Measurements from ENCODE around the gene TRABD2B.

The TRABD2B gene

GRCh38 chr1:47766832-47767740 lies 230.1 kb downstream of the TRABD2B start:
- DNase-seq, result no peak

DNA sequence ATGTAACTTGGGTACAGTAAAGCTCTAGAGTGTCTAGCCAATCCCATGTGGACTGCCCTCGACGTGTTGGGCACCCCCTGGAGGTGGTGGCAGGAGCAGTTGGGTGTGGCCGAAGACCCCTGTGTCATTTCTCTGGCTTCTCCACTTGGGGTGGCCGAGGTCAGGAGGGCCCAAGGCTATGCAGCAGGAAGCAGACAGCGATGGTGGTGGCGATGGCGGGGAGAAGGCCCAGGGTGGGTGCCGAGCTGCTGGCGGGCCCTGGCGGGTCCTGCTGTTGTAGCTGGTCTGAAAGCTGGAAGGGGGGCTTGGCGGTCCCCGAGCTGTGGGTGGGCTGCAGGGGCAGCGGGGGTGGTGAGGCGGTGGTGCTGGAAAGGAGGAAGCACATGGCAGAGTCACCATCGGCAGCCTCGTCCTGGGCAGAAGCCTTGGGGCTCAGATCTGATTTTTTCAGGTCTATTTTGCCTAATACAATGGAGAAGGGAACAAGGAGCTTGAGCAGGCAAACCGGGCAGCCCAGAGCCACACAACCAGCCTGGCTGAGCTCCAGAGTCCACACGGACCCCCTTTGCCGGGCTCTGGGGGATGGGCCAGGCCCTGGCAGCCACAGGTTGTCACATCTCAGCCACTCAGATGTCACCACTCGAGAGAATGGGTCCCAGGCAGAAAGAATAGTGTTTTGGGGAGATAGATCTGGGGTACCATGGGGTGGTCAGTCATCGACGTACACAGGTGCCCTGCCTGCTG lies 231.3 kb downstream of the TRABD2B start:
- DNase-seq, result no peak

DNA sequence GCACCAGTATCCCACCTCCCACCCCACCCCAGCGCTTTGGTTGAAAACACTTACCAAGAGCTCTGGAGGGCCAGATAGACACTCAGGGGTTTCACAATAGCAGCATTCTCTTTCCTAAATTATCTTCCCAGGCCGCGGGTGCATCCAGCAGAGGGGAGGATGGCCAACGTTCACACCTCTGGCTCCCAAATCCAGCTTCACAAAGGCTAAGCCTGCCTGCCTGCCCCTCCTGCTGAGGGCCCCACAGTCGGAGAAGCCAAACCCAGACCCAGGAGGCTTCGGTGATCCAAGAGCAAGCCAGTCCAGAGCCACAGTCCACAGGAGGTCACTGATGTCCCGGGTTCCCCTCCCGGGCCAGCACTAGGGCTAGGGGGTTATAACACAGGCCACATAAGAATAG lies 231.9 kb downstream of the TRABD2B start:
- DNase-seq, result no peak

GRCh38 chr1:47764461-47765046 lies 232.6 kb downstream of the TRABD2B start:
- DNase-seq, result no peak

- DNase-seq, result no peak
These were observed 233.5 kb downstream of the TRABD2B start for GRCh38 chr1:47763591-47764171.

DNA sequence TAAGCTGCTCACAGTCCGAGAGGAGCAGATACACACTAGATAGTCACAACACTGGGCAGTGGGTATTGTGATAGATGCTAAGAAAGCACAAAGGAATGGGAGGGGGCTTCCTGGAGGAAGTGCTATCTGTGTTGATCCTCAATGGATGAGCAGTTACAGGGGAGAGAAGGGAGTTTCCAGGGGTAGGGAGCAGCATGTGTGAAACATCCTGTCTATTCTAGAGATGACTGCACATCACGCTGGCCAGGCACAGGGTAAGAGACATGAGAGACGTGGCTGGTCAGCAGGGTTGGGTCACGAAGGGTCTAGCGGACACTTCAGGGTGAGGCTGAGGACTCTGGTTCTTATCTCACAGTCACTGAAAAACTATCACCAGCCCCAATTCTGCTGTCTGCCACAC lies 235.2 kb downstream of the TRABD2B start:
- DNase-seq, result no peak

GRCh38 chr1:47761201-47761930 lies 235.8 kb downstream of the TRABD2B start:
- DNase-seq, result no peak

DNA sequence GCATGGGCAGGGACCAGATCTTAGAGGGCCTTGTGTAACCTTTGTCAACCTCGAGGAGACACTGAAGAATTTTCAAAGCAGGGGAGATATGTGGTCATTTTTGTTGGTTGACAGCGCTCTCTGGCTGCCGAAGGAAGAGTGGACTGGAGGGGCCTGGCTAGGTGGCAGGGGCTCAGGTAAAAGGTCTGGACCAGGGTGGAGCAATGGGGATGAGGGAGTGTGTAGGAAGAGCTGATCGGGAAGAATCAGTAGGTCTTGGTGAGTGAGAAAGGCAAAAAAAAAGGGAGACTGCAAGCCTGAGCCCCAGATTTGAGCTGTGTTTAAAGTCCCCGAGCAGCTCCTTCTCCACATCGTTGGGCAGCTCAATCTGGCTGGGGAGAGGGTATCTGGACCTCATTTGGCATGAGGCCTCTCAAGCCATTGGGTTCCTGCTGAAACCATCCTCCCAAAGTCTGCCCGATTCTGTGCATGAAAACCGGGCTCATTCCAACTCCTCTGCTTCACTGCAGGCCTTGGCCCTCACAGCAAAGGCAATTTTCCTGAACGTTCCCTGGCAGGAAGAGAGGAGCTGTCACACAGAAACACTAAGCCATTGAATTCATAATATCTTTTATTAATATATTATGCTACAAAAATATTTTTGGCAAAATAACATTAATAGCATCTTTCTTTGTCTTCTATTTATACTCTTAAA lies 237.1 kb downstream of the TRABD2B start:
- no peak for DNase-seq

DNA sequence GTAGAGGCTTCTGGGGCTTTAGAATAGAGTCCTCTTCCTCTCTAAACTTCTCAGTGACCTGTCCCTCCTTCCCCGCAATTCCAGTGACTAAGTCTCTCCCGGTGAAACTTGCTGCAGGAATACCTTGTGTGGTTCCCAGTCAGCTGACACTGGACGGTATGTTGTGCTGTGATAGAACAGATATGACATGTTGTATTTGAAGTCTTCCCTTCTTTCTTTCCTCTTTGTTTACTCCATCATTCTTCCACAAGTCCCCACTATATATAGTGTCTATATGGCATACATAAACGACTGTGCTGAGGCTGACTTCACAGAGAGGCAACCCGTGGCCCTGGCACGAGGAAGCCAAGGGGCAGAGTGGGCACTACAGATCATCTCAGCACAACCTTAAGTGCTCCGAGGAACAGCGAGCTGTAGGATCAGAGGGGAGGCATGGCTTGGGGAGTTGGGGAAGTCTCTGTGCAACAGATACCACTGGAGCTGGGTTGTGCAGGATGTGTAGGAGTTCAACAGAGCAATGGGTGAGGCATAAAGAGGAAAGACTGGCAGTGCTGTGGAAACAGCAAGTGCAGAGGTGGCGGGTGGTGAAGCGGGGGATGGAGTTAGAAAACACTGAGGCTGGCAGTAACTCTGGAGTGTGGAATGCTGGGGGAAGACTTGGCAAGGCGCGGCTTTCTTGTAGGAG lies 237.8 kb downstream of the TRABD2B start:
- no peak for DNase-seq

DNA sequence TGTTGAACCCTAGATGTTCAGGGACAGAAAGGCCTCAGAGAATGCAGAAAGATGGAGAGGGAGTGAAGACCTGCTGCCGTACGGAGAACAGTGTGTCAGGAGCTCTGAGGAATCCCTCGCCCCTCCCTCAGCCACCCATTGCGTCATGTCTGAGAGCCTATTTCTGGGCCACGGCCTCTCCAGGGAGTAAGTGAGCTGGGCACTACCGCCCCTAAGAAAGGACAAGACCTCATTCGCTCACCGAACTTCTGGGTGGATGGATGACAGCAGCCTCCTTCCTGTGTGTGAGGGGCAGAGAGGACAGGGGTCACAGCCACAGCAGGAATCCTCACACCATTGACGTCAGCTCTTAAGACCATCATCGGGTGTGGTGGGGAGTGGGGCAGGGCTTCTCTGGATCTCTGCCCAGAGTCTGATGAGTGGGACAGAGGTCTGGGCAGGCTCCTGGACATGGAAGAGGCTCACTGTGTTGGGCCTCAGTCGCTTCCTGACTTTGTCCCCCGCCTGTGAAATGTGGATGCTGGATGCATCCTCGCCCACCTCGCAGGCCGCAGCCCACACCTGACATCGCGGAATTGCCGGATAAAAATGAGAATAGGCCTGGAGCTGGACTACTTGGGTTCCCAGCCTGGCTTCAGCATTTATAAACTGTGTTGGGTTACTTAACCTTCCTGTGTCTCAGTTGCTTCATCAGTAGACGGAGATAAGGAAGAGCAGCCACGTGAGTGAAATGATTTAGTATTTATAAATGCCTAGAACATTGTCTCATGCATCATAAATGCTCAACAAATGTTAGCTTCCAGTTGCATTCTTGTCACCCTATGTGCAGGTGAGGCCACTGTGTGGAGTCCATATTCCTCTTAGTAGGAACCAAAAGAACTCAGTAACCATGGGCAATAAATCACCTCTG lies 238.6 kb downstream of the TRABD2B start:
- DNase-seq, result no peak

- DNase-seq, result no peak
These were observed 239.8 kb downstream of the TRABD2B start for GRCh38 chr1:47757226-47757975.

- no peak for DNase-seq
These were observed 240.8 kb downstream of the TRABD2B start for GRCh38 chr1:47756411-47756810.

DNA sequence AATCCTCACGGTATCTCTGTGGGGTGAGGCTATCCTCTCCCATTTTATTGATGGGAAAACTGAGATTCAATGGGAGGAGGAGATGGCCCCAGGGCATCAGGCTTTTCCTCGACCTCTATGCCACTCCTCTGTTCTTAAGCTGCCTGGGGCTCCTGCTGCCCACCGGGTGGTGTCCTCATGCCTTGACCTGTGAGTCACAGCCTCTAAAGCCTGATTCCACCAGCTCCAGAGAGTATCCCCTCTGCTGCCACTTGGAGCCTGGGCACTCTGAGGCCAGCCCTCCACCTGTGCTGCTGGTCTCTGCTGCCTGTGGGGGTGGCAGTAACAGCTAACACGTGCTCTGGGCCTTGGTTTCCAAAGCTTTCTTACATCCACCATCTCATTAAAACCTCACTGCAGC lies 241.2 kb downstream of the TRABD2B start:
- DNase-seq, result no peak

DNA sequence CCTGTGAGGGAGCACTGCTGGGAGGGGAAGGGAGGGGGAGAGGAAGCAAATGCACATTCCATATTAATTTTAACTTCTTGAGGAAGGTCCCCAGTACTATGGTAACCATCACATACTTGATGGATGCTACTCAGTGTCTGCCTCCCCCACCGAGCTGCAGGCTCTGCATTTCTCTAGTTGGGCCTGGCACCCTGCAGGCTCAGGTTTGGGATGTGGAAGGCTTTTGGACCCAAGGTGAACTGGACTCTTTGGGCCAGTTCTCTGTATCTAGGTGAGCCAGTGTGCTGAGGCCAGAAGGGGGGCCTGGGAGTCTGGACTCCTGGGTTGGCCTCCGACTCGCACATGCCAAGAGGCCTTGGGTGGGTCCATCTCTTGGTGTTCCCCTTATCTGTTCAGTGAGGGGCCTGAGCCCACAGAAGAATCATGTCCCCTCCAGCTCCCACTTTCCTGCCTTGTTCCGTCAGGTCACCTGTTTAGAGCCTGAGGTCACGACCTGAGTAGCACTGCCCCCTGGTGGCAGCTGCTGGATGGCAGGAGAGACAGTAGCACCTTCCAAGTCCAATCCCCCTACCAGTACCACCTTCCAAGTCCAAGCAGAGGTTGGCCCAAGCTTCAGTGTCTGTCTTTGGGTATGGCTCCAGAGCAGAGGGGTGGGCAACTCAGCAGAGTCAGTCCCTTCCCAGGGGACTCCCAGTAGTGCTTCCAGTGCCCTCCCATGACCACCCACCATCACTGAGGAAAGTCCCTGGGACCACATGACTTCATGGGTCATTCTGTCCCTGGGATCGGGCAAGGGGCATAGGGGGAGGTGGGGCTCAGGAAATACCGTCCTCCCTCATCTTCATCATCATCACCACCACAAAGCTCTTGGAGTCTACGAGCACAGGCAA lies 241.8 kb downstream of the TRABD2B start:
- no peak for DNase-seq

DNA sequence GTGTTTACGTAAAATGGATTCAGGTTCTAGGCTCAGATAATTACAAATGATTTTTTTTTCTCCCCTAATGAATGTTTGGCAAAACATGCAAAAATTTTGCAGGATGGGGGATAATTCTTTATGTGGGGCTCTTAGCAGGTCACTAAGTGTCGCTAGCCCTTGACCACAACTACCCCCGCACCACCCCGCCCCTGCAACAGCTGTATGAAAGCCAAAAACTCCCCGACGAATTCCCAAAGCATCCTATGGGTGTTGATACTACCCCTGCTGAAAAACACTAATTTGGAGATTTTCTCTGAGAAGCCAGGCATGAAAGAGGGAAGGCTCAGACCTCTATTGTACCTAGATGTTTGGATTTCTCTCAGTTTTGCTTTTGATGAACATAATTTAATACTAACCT lies 243.0 kb downstream of the TRABD2B start:
- DNase-seq, result no peak

GRCh38 chr1:47753808-47754207 lies 243.4 kb downstream of the TRABD2B start:
- no peak for DNase-seq

- no peak for DNase-seq
These were observed 244.6 kb downstream of the TRABD2B start for GRCh38 chr1:47752559-47752958.

GRCh38 chr1:47751996-47752451 lies 245.2 kb downstream of the TRABD2B start:
- no peak for DNase-seq
